Mammary epithelial cell (primary cell): Measurements from ENCODE around the gene CSMD2.

Experiments
- EZH2 ChIP-seq: IDR thresholded peaks from 2 replicates; pipeline ENCODE4 v1.6.1; 2012; ENCODE audit warnings: low read length, inconsistent platforms, borderline replicate concordance
- TF ChIP-seq, protein P1 (sequence below), 2 donors: IDR thresholded peaks in 1 of 2; conservative IDR thresholded peaks in 1 of 2; 2 replicates each; pipeline ENCODE4 v1.5.1; 2011 to 2012; ENCODE audit warnings: inconsistent platforms in 2 of 2, low read length in 2 of 2, mild to moderate bottlenecking in 2 of 2, control low read depth in 1 of 2, low read depth in 1 of 2; ENCODE audit not compliant: insufficient read depth in 1 of 2; ENCODE audit errors: extremely low read depth in 1 of 2

DNA sequence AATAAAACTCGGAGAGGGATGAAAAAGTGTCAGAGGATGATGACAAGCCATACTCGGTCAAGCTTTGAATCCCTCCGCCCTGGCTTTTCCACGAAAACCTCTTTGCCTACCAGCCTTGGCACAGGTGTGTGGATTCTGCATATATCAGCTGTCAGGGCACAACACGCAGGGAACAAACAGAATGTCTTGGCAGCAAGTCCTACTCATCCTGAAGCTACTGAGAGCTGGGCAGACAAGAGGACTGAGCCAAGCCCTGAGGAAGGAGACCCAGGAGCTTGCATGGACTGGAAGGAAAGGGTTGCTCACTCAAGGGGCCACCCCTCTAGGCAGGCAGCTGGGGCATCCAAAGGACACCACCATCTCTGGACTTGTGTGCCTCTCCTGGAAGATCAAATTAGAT is 168.7 kb downstream of the CSMD2 start:
- TF ChIP-seq, protein P1, sequence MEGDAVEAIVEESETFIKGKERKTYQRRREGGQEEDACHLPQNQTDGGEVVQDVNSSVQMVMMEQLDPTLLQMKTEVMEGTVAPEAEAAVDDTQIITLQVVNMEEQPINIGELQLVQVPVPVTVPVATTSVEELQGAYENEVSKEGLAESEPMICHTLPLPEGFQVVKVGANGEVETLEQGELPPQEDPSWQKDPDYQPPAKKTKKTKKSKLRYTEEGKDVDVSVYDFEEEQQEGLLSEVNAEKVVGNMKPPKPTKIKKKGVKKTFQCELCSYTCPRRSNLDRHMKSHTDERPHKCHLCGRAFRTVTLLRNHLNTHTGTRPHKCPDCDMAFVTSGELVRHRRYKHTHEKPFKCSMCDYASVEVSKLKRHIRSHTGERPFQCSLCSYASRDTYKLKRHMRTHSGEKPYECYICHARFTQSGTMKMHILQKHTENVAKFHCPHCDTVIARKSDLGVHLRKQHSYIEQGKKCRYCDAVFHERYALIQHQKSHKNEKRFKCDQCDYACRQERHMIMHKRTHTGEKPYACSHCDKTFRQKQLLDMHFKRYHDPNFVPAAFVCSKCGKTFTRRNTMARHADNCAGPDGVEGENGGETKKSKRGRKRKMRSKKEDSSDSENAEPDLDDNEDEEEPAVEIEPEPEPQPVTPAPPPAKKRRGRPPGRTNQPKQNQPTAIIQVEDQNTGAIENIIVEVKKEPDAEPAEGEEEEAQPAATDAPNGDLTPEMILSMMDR (conservative IDR thresholded peaks at IDR 0.05 in 1 of 2, IDR thresholded peaks at IDR 0.05 in 1 of 2; ENCODE audit: extremely low read depth in 1 of 2, insufficient read depth in 1 of 2, low read depth in 1 of 2, low read length in 2 of 2), result no peak
- no peak for TF ChIP-seq EZH2
